ENCODE results near the gene TIMM22. TPM values are rescaled to one million over a fixed set of nuclear protein-coding genes. Genes with fewer than 3 reads are reported as not detected.

Gene TIMM22
- polyA plus RNA-seq, 3 donors: 14.9 TPM

DNA sequence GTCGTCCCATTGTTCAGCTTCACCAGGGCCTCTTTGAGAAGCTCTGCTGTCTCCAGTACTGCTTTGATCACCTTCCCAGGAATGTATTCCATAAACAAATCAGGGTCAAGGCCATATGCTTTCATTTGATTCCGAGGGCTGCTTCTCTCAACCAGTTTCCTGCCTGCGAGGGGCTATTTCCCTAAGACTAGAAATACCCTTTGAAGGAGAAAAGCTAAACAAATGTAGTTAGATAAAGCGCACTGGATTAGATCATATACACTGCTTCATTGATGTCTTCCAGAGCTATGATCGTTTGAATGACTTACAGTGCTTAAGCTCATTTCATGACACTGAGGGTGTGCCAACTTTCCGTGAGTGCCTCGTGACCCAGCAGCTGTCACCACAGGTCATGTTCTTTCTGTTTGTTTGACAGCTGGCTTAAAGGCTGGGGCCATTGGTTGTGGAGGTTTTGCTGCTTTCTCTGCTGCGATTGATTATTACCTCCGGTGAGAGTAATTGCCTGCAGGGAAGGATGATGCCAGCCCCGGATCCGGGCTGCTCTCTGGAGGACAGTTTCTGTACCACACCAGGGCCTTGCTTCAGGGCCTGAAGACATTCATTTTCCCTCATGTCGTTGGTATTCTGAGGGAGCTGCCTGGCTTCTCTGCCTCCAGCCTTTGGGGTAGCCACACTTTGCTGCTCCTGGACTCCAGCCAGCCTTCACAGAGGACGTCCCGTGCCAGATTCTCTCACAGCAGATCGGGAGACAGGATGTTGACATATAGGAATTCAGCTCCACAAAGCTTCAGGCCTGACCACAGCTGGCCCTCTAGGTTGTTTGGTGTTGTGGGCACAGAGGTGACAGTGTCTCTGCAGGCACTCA is 3.9 kb downstream of the TIMM22 start:
- no peak for DNase-seq (ENCODE audit: low read depth in 3 of 3, low spot score in 2 of 3)

DNA sequence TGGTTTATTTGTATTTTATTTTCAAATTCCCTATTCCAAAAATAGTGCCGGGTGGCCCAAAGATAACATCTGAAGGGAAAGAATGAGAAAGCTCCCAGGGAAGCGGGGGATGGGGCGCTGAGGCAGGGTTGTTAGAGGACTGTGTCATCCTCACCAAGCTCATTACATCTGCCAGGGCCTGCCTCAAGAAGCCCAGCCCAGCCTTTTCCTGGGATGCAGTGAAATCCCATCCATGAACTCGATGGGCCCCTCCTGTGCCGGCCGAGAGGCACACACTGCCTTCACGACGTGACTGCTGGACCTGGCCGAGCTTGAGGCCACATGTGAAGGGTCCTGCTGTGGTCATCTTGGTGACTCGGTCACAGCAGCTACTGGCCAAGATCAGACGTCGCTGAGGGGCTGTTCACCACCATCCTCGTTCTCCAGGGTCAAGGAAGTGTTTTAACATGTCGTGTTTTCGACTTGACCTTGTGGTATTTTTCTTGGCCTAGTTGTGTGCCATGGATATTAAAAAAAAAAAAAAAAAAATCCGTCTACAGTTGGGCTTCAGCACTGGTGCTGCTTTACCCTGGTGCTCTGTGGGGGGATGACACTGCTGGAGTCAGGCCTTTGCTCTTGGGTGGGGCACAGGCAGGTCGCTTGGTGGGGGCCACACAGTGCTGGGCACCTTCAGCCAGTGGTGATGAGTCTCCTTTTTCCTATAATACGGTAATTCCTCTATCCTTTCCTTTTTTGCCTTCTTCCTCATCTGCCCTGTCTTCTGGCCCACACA is 4.9 kb downstream of the TIMM22 start:
- no peak for DNase-seq (ENCODE audit: low read depth in 3 of 3, low spot score in 2 of 3)

DNA sequence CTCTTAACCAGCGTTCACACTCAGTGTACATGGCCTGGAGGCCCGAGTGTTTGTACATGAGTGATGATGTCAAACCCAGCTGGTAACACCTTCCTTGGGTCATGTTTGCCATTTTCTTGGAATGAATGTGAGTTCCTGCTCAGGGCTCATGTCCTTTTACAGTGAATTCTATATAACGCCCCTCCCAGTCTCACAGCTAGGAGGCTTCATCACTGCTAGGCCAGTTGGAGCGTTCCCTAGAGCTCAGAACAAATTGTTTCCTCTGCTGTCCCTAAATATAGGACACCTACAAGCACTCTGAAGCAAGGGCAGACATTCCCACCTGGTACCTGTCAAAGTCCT is 5.5 kb downstream of the TIMM22 start:
- no peak for DNase-seq (ENCODE audit: low read depth in 3 of 3, low spot score in 2 of 3)

DNA sequence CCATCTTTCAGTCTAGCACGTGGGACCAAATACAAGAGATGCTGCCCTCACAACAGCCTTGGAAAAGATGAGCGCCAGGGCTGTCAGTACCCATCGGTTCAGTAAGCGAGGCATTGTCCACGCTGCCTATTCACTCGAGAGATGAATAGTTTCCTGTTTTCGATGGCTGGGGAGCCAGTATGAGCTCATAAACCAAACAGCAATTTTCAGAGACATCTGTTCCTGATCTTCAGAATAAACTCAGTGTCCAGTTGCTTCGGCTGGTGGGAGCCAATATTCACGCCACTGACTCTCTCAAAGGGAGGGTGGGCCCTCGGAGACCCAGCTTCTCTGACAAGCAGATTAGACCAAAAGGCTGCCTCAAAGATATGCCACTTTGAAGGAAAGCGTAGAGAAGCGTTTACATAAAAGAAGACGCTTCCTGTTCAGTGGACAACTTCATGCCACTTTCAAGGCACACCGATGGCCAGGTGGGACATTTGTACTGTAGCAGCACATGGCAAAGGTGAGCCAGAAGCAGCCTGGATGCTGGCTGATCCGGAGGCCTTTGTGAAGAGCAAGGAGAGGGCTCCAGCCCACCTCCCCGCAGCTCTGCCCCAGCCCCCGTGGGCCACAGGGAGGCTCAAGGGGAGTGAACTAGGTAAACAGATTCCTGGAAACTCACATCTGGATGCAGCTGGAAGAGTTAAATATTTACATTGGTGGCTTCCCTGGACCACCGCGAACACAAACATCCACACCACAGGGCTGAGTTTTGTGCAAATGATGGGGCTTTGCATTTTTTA is 6.0 kb downstream of the TIMM22 start:
- no peak for DNase-seq (ENCODE audit: low read depth in 3 of 3, low spot score in 2 of 3)

DNA sequence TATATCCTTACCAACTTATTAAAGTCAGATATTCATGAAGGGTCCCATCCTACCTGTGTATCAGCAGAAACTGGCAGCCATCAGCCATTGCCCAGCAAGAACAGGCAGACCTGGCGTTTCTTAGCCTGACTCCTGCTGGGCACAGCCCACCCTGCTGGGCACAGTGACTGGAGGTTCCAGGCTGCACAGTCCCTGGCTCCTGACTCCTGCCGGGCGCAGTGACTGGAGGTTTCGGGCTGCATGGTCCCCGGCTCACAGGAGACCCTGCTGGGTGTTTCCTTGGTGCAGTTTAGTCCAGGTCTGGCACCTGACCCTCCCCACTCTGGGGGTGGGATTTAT is 6.7 kb downstream of the TIMM22 start:
- DNase-seq (ENCODE audit: low read depth in 3 of 3, low spot score in 2 of 3): no peak

DNA sequence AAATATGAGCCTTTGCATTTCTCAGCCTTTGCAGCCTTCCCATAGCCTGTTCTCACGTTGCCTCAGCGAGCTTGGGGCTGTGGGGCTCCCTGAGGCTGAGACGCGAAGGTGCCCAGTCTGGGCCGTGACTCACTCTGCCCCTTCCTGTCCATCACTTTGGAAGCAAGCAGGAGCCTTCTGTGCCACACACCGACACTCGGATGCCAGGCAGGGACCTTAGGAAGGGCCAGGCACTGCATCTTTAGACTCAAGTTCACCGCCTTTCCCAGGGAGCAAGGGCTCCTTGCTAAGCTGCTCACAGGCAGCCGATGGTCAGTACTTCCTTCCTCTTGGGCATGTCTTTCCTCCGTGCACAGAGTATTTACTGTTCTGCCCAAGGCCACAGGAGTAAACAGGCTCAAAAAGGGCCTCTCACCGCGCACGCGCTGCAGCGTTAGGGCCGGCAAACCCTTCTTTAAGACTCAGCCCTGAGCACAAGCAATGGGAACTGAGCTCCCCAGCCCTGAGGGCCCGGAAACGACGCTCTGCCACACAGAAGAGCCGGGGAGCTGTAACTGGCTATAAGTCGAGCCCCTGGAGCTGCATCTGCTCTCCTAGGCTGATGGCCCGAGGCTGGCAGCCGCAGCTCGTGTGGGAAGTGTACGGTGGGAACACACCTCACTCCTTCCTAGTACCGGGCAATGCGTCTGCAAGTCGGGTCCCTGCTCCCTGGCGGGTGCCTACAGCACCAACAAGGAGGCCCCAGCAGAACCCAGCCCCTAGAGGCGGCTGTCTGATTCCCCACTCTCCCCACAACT is 7.2 kb downstream of the TIMM22 start:
- no peak for DNase-seq (ENCODE audit: low read depth in 3 of 3, low spot score in 2 of 3)

DNA sequence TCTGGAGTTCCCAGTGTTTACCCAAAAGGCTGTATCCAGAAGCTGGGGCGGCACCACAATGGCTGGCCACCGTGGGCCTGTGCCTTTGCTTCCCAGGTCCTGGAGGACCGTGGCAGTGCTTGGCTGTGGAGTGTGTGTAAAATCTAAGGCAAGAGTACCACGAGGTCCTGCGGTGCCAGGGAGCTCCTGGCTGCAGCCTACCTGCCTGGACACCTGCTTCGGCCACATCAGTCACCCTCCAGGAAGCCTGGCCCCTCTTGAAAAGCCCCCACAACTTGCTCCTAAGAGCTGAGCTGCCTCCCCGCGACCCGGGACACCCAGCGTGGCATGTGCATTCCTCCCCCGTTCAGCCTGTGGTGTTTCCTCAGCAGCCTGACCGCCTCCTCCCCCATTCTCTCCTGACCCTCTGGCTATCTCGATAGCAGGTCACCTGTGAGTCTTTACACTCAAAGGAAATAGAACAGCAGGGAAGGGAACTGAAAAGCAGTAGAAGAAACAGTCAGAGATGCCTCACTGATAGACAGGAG is 7.9 kb downstream of the TIMM22 start:
- DNase-seq (ENCODE audit: low read depth in 3 of 3, low spot score in 2 of 3): no peak

DNA sequence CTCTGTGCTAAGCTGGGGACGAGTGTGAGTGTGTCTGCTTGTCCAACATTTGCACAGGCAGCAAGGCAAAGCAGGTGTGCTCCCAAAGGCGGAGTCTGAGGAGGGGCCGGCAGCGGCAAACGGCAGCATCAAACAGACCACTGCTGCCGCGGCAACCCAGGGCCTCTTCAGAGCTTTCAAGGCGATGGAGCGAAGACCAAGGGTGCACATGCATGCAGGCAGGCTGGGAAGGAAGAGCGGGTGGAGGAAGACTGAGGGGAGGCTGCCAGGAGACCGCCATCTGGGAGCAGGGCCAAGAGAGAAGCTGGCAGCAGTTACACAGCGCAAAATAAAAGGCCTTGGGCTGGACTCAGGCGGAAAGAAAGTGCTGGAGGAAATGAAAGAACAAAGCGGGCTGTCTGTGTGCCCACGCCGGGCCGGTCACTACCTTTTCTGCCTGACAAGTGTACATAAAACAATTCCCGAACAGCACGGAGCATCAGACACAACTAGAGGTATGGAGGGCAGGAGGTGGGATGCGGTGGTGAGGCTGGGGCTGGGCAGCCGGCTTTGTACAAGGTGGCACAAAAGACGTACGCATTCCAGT is 8.5 kb downstream of the TIMM22 start:
- no peak for DNase-seq (ENCODE audit: low read depth in 3 of 3, low spot score in 2 of 3)

DNA sequence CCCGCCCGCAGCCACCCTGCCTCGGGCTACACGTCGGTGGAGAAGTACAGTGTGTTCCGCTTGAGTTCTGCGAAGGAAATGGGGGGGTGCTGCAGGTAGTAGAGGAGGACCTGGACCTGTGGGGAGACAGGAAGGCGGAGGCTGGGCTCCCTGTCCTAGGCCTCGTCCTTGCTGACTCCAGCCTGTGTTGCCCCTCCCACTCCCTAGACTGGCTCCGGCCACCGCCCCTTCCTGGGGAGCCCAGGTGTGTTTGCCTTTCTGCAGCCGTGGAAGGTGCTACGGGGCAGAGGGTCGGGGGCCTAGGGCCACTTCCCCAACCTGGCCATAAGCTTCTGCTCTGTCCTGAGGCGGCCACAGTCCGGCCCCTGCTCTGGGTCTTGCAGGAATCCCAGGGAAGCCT is 9.1 kb downstream of the TIMM22 start:
- DNase-seq (ENCODE audit: low read depth in 3 of 3, low spot score in 2 of 3): no peak

DNA sequence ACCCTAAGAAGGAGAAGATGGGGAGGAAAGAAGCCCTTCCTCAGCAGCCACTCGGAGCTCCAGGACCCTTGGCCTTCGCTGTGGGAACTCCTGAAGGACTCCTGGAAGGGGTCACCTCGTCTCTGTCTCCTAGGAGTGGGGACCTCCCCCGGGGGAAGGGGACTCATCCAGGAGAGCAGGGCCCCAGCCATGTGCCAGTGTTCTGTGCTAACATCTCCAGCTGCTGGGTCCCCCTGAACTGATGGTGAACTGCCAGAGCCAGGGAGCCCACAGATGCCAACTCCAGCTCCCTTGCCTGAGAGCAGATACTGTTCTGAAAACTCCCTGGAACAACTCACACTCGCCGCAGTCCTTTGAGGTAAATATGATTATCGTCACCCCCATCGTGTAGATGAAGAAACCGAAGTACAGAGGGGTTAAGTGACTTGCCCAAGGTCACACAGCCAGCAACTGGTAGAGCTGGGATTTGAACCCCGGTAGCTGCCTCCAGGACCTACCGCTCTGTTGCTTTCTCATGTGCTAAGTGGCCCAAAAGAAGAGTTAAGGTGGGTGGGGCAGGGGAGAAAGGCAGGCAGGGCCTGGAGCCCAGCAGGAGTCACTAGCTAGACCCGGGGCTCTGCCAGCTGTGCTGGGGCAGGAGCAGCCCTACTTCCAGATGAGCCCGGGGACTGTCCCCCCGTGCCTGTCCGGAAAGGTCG is 10.5 kb downstream of the TIMM22 start:
- no peak for DNase-seq (ENCODE audit: low read depth in 3 of 3, low spot score in 2 of 3)

DNA sequence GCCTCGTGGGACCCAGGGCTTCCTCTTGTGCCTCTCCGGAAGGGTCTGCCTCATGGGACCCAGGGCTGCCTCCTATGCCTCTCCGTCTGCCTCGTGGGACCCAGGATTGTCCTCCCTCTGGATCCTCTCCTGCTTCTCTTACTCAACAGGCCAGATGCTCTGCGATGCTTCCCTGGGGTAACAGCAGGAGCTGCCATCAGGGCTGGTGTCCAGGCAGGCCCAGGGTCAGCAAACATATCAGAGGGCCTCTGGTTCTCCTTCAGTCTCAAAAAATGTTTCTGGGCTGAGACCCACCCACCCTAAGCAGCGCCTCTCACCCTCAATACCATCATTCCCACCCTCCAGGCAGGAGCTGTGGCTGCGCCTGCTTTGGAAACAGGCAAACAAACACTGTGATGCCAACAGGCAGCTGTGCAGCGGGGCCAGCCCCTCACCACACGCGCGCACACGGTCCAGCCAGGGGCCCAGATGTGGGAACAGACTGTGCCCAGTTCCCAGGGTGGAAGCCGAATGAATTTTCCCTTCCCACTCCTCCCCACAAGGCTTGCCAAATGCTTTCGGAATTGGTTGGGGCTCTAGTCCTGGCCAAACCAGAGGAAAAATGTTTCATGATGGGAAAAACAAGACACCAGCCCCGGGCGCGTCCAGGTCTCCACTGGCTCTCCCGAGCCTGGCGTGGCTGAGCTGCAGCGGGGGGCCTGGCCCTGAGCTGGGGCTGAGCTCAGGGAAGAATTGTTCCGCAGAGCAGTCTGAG is 11.3 kb downstream of the TIMM22 start:
- no peak for DNase-seq (ENCODE audit: low read depth in 3 of 3, low spot score in 2 of 3)

DNA sequence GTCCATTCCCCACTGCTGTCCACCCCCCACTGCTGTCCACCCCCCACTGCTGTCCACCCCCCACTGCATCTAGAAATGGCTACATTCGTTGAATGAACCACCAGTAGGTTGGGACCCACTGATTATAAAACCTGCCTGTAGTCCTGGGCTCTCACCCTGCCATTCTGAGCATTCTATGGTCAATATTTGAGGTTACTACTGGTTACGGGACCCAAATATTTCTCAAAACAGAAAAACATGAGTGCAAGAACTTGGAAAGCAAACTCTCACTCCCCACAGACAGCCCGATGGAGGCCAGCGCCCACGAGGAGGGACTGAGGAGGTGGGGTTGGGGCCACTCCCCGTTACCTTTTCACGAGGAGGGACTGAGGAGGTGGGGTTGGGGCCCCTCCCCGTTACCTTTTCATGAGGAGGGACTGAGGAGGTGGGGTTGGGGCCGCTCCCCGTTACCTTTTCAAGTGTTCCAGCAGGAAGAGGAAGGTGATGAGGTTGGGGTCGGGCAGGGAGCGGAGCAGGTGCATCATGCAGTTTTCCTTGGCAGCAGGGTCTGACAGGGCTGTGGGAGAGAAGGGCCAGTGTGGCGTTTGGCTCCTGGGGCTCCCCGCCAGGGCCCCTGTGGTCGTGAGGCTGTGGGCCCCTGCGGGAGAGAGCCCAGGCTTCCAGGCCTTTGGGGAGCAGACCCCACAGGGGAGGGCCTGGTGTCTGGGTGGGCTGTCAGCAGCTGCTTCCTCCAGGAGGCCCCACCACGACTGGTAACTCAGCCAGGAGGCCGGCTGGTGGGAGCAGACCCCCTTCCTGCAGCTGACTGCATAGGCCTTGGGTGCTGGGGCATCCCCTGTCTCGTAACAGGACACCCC is 12.5 kb downstream of the TIMM22 start:
- DNase-seq (ENCODE audit: low read depth in 3 of 3, low spot score in 2 of 3): no peak

DNA sequence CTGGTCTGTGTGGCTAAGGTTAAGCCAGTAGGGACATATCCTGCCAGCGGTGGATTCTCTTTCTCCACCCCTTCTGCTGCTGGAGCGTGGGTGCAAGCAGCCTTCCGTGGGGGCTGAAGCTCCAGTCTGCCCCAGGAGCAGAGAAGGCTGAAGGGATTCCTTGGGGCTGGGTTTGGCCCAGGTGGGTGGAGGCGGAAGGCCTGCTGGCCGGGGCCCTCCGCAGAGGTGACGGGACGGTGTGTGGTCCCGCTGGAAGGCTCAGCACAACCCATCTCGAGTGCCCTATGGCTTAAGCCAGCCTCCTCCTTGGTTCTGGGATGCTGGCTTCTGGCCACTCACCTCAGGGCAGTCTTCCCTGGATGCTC is 13.1 kb downstream of the TIMM22 start:
- no peak for DNase-seq (ENCODE audit: low read depth in 3 of 3, low spot score in 2 of 3)

DNA sequence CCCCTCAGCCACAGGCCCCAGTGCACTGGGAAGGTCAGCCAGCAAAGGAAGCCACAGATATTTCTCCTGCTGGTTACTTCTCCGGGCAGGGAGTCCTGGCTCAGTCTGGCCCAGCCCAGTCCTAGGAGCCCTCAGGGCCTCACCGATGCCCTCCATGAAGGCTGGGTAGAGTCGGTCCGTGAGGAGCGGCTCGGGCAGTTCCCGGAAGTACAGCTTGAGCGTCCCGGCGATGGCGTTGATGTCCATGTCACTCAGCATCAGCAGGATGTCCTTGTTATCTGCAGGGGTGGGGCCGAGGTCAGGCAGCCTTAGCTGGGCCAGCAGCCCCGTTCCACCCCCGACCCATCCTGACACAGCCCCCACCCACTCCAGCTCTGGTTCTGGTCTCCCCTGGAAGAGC is 13.7 kb downstream of the TIMM22 start:
- DNase-seq (ENCODE audit: low read depth in 3 of 3, low spot score in 2 of 3): no peak

DNA sequence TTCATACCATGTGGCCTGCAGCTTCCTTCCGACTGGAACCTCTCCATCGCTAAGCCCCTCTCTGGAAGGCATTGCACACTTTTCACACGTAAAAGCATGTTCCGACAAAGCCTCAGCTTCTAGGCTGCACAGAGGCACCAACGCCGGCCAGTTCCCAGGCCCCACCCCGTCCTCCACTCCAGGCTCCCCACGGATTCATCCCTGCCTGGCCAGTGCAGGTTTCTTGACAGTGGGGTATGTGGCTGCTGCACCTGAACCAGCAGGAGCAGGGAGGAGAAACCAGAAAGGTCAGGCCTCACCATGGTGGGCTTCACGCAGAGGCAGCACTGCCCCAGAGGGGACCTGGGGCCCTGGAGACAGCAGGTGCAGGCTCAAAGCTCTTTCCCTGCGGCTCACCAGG is 14.2 kb downstream of the TIMM22 start:
- no peak for DNase-seq (ENCODE audit: low read depth in 3 of 3, low spot score in 2 of 3)

DNA sequence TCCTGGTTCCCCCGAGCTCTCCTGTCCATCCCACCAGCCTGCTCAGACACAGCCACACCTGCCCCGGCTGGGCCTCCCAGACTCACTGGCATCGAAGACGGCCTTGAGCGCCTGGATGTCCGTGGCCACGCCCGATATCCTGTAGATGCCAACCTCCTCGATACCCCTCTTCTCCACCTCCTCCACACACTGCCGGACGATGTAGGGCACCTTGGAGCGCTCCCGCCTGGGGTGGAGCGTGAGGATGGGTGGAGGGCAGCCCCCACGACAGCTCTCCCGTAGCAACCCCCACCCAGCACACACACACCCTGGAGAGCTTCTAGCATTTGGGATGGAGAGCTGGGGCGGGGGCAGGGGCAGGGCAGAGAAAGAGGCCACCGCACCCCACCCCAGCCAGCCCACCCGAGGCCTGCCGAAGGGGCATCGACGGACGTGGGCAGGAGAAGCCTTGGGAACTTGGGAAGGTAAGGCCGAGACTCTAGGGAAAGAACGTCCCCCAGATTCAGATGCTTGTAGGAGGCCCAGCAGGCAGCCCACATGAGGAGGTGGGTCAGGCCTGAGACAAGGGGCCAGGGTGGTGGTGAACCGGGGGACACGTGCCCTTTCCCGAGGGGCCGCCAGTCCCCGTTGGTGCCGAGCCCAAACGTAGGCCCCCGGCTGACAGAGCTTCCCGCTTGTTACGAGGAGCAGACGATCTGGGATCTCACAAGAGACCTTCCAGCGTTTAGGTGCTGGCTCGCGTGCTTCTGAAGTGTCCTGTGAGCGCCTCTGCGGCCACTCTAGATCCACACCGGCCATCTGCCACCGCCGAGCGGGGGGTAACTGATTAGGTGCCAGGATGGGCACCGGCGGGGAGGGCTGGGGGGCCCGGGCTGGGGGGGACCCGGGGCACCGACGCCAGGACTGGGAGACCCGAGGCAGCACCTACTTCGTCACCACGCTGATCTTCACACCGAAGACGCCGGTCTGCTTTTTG is 15.1 kb downstream of the TIMM22 start:
- DNase-seq (ENCODE audit: low read depth in 3 of 3, low spot score in 2 of 3): no peak

All from right renal cortex interstitium (tissue), 3 donors.